ENCODE data around the gene NTM. TPM values are rescaled to one million over a fixed set of nuclear protein-coding genes. Genes with fewer than 3 reads are reported as not detected.

Gene NTM
- total and polyA plus RNA-seq, 2 donors (not counting 3 experiments of a cell fraction or from before 2014, with no cell fraction given) = 1.00 to 1.1 TPM

DNA sequence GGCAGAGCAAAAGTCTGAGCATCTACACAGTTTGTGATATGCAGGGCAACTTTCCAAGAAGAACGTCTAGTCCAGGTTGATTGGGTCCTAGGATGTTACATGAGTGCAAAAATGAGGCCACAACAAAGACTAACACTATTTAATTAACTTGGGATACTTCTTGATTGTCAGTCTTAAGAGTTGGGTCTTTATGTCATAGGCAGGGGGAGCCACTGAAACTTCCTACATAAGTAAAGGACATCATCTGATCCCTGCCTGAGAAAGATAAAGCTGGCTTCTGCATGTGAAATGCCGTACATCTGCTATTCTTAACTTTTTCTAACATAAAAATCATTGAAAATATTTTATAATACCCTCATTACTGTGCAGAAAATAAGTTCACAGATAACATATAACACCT is 525.5 kb downstream of the NTM start:
- no peak for DNase-seq (ENCODE audit: low read depth, low spot score)
- POLR2A ChIA-PET = no interaction called here
- CTCF ChIA-PET = interaction anchor here (0.6 to 1.0 kb wide), 3 partner anchors 28 to 231 kb away, joined by 3 read pairs; no protein-coding TSS in a partner anchor
- Histone ChIP-seq H3K9me3 (replicated peaks; ENCODE audit: control insufficient read depth, insufficient read depth, low read length) (no peaks in the 10 kb centered on the region), H2AFZ (ENCODE audit: low read depth, low read length) (no peak overlapping the region), H3K9me1 (replicated peaks; ENCODE audit: control insufficient read depth, extremely low read depth, insufficient read depth, low read length) (no peaks in the 10 kb centered on the region), H3K4me1 (ENCODE audit: control insufficient read depth, extremely low read depth, insufficient read depth, low read length) (no peaks in the 10 kb centered on the region), H3K4me2 (ENCODE audit: insufficient read depth, low read length) (no peak overlapping the region), H3K9ac (replicated peaks; ENCODE audit: extremely low read depth, insufficient read depth, low read length) (no peak overlapping the region), H4K20me1 (replicated peaks; ENCODE audit: control insufficient read depth, extremely low read depth, insufficient read depth, low read length) (no peaks in the 10 kb centered on the region), H3K79me2 (ENCODE audit: control insufficient read depth, insufficient read depth, low read length) (no peaks in the 10 kb centered on the region), H3K36me3 (ENCODE audit: control insufficient read depth in 2 of 2, extremely low read depth in 1 of 2, insufficient read depth in 2 of 2, low read length in 2 of 2) (no peaks in the 10 kb centered on the region), H3K4me3 (replicated peaks in 1 of 3; ENCODE audit: insufficient read depth in 1 of 3, low read depth in 1 of 3, low read length in 3 of 3) (no peak overlapping the region), H3K27me3 (ENCODE audit: control insufficient read depth in 2 of 2, insufficient read depth in 2 of 2, low read length in 2 of 2) (peaks cover 0 to 2% of the 10 kb centered on the region in 2 experiments), H3K27ac (ENCODE audit: insufficient read depth, low read depth, low read length) (no peak overlapping the region)
- intact Hi-C loops (cut with micrococcal nuclease) = no loop called here
- dilution Hi-C loops (cut with MboI; ENCODE audit: extremely low pct_ligation_motif_present, low sequenced_read_pairs) = no loop called here
- TF ChIP-seq FOS (IDR thresholded peaks at IDR 0.05; ENCODE audit: borderline replicate concordance, insufficient read depth, low read length) (no peak), POLR2AphosphoS5 (IDR thresholded peaks at IDR 0.05; ENCODE audit: insufficient read depth, low read depth, low read length) (no peak), JUN (IDR thresholded peaks at IDR 0.05; ENCODE audit: borderline replicate concordance, insufficient read depth, insufficient read length, low read depth) (no peak), GATA2 (IDR thresholded peaks at IDR 0.05; ENCODE audit: insufficient read depth, insufficient read length, low read depth, low read length) (no peak), EZH2 (IDR thresholded peaks at IDR 0.05; ENCODE audit: borderline replicate concordance, low read depth, low read length, severe bottlenecking) (no peak), POLR2A (IDR thresholded peaks at IDR 0.05; ENCODE audit: low read depth, low read length) (no peak), MYC (IDR thresholded peaks at IDR 0.05; ENCODE audit: low read depth, low read length) (no peak)
- TF ChIP-seq, protein P1, sequence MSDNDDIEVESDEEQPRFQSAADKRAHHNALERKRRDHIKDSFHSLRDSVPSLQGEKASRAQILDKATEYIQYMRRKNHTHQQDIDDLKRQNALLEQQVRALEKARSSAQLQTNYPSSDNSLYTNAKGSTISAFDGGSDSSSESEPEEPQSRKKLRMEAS (IDR thresholded peaks at IDR 0.05; ENCODE audit: insufficient read depth, insufficient read length) = no peak
- TF ChIP-seq, protein P2, sequence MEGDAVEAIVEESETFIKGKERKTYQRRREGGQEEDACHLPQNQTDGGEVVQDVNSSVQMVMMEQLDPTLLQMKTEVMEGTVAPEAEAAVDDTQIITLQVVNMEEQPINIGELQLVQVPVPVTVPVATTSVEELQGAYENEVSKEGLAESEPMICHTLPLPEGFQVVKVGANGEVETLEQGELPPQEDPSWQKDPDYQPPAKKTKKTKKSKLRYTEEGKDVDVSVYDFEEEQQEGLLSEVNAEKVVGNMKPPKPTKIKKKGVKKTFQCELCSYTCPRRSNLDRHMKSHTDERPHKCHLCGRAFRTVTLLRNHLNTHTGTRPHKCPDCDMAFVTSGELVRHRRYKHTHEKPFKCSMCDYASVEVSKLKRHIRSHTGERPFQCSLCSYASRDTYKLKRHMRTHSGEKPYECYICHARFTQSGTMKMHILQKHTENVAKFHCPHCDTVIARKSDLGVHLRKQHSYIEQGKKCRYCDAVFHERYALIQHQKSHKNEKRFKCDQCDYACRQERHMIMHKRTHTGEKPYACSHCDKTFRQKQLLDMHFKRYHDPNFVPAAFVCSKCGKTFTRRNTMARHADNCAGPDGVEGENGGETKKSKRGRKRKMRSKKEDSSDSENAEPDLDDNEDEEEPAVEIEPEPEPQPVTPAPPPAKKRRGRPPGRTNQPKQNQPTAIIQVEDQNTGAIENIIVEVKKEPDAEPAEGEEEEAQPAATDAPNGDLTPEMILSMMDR (IDR thresholded peaks at IDR 0.05; ENCODE audit: extremely low read depth in 1 of 2, insufficient read depth in 1 of 2, low read depth in 1 of 2, low read length in 2 of 2) = no peak
- no TSS peak for BruUV-seq (replicated peaks)
- peak; percentile 38 for FAIRE-seq

Measured in endothelial cell of umbilical vein (primary cell).